K562 (cell line): Measurements from ENCODE around the gene OTOP3. TPM values are rescaled to one million over a fixed set of nuclear protein-coding genes. Genes with fewer than 3 reads are reported as not detected.

Experiments
- ATAC-seq: fragments of 200-7000 bp; cut with Tn5 transposase; 3 replicates; pipeline ENCODE4 v1.9.1; 2020; ENCODE audit warnings: moderate library complexity
- BruUV-seq: library from RNA; stranded (reverse); fragments of 400-500 nt; replicated peaks from 2 replicates; lab custom pipeline; 2021; lab: Mats Ljungman, UMichigan
- CTCF ChIA-PET: fragments of 300-600 bp; formaldehyde crosslinking; extraction: SDS; loops from one replicate; lab custom pipeline; 2021; ENCODE audit warnings: low intra/inter-chr PET ratio; lab: Yijun Ruan, JAX
- POLR2A ChIA-PET: fragments of 300-600, 350-650 bp; sonication (Branson Sonifier 250); formaldehyde crosslinking; extraction: SDS; loops from one replicate; lab custom pipeline; 2021; ENCODE audit warnings: antibody characterized with exemption, inconsistent platforms; lab: Yijun Ruan, JAX
- DNase-seq, 4 experiments: peaks; one replicate each; pipeline versions ENCODE4 v3.0.0 to v3.0.0-alpha.2; 2011 to 2018; ENCODE audit warnings: low spot score in 3 of 4, mixed read lengths in 3 of 4; ENCODE audit errors: extremely low read depth in 1 of 4
- FAIRE-seq: peaks from 2 replicates; lab custom pipeline; 2011; peaks lifted over from hg19 to GRCh38; lab: Jason Lieb, UNC
- H2AFZ ChIP-seq: 2 replicates; pipeline ENCODE4 v1.6.0; 2011; ENCODE audit warnings: low read depth, low read length, control low read depth, inconsistent platforms
- H3K27ac ChIP-seq: fragments of 200-600 bp; 3 replicates; pipeline ENCODE4 v1.8.0; 2011; ENCODE audit warnings: low read depth, mild to moderate bottlenecking, control low read depth, inconsistent platforms, low read length, moderate library complexity, mixed read lengths; ENCODE audit errors: extremely low read depth
- H3K27me3 ChIP-seq, 2 experiments: fragments of 300-600 bp in 1 of 2; 2 replicates in 1 of 2; 3 replicates in 1 of 2; pipeline versions ENCODE4 v1.6.0 to v1.8.0; 2011; ENCODE audit warnings: inconsistent platforms in 2 of 2, low read length in 2 of 2, mild to moderate bottlenecking in 1 of 2, mixed read lengths in 1 of 2, moderate library complexity in 1 of 2; ENCODE audit not compliant: control insufficient read depth in 2 of 2, insufficient read depth in 2 of 2
- H3K36me3 ChIP-seq: fragments of 300-600 bp; 3 replicates; pipeline ENCODE4 v1.8.0; 2011; ENCODE audit warnings: mild to moderate bottlenecking, low read length, inconsistent platforms; ENCODE audit not compliant: control insufficient read depth, insufficient read depth
- H3K4me1 ChIP-seq, 2 experiments: fragments of 200-600 bp in 1 of 2; replicated peaks in 1 of 2; 2 replicates in 1 of 2; 3 replicates in 1 of 2; pipeline versions ENCODE4 v1.5.1 to v1.8.0; 2011; ENCODE audit warnings: inconsistent platforms in 2 of 2, low read length in 2 of 2, mild to moderate bottlenecking in 1 of 2, mixed read lengths in 1 of 2, moderate library complexity in 1 of 2; ENCODE audit not compliant: control insufficient read depth in 2 of 2, insufficient read depth in 2 of 2
- H3K4me2 ChIP-seq: 2 replicates; pipeline ENCODE4 v1.6.1; 2011; ENCODE audit warnings: low read length, control low read depth, inconsistent platforms, mixed read lengths; ENCODE audit not compliant: insufficient read depth
- H3K4me3 ChIP-seq: fragments of 200-600 bp; sonication (generic), shearing (Covaris generic); 2 replicates; pipeline ENCODE4 v1.5.1; 2016; ENCODE audit warnings: control low read depth, inconsistent platforms
- H3K79me2 ChIP-seq: fragments of 200-600 bp; 3 replicates; pipeline ENCODE4 v1.8.0; 2011; ENCODE audit warnings: low read length, inconsistent platforms; ENCODE audit not compliant: control insufficient read depth, insufficient read depth
- H3K9ac ChIP-seq, 2 experiments: 2 replicates each; pipeline versions ENCODE4 v1.6.0 to v1.6.1; 2011; ENCODE audit warnings: low read depth in 2 of 2, low read length in 2 of 2, control low read depth in 1 of 2, inconsistent platforms in 1 of 2, mild to moderate bottlenecking in 1 of 2, mixed read lengths in 1 of 2; ENCODE audit not compliant: insufficient read depth in 1 of 2
- H3K9me1 ChIP-seq: one replicate; pipeline ENCODE4 v1.6.0; 2011; ENCODE audit warnings: inconsistent platforms, mild to moderate bottlenecking, low read length, moderate library complexity; ENCODE audit not compliant: control insufficient read depth, insufficient read depth
- H3K9me3 ChIP-seq: replicated peaks from 2 replicates; pipeline ENCODE4 v1.5.1; 2011; ENCODE audit warnings: low read depth, low read length, inconsistent platforms; ENCODE audit not compliant: control insufficient read depth, insufficient read depth
- H4K20me1 ChIP-seq: replicated peaks from 2 replicates; pipeline ENCODE4 v1.6.1; 2011; ENCODE audit warnings: low read length, inconsistent platforms, mixed read lengths; ENCODE audit not compliant: control insufficient read depth, insufficient read depth
- BCOR ChIP-seq: fragments of 450-650 bp; IDR thresholded peaks from 2 replicates; pipeline ENCODE4 v1.6.1; 2016
- BRD4 ChIP-seq: fragments of 200-600 bp; sonication (generic); IDR thresholded peaks from 2 replicates; pipeline ENCODE4 v1.6.1; 2017; ENCODE audit warnings: inconsistent platforms
- HDAC2 ChIP-seq: fragments of 450-650 bp; IDR thresholded peaks from 2 replicates; pipeline ENCODE4 v1.6.1; 2016; ENCODE audit warnings: mild to moderate bottlenecking
- KDM1A ChIP-seq, 2 experiments: fragments of 450-650 bp; IDR thresholded peaks; 2 replicates each; pipeline ENCODE4 v1.6.1; 2016; ENCODE audit warnings: mild to moderate bottlenecking in 2 of 2
- MAFF ChIP-seq: IDR thresholded peaks from 2 replicates; pipeline ENCODE4 v1.6.1; 2012; ENCODE audit warnings: low read length, improper control_type of control experiment
- RBM25 ChIP-seq: fragments of 200-400 bp; formaldehyde crosslinking; IDR thresholded peaks from 2 replicates; pipeline ENCODE4 v1.6.1; 2018; ENCODE audit warnings: low read length, low read depth, moderate library complexity; ENCODE audit not compliant: severe bottlenecking
- SMARCA5 ChIP-seq: fragments of 450-650 bp; IDR thresholded peaks from 2 replicates; pipeline ENCODE4 v1.6.1; 2016
- ZFP36 ChIP-seq: fragments of 150-350 bp; IDR thresholded peaks from 2 replicates; pipeline ENCODE4 v1.6.1; 2018; ENCODE audit warnings: low read length, low read depth; ENCODE audit not compliant: partially characterized antibody
- ZKSCAN1 ChIP-seq: fragments of 150-350 bp; IDR thresholded peaks from 2 replicates; pipeline ENCODE4 v1.6.1; 2016; ENCODE audit warnings: low read depth, low read length
- ZNF695 ChIP-seq: fragments of 450-650 bp; formaldehyde crosslinking; IDR thresholded peaks from 2 replicates; pipeline ENCODE4 v1.4.0; 2020; ENCODE audit warnings: mild to moderate bottlenecking, moderate library complexity
- WGBS: fragments of 100-300 bp; shearing (Covaris generic); methylation state at CpG from one replicate; pipeline ENCODE4 v1.1.6; 2016; ENCODE audit warnings: low coverage, mixed read lengths; ENCODE audit not compliant: insufficient coverage; ENCODE audit errors: missing lambda C conversion rate; 5-methylcytosine and 5-hydroxymethylcytosine counted together
- in situ Hi-C: fragments of 300-500 bp; cut with MboI; formaldehyde crosslinking; loops from 4 replicates; pipeline ENCODE4 v1.15.0; 2018; ENCODE audit warnings: inconsistent platforms, mixed read lengths
- intact Hi-C: fragments of 100-400 bp; cut with micrococcal nuclease; formaldehyde crosslinking; loops from 2 replicates; pipeline ENCODE4 v1.14.2; 2022
- polyA plus RNA-seq, 8 experiments: library from polyadenylated mRNA; depleted of rRNA in 4 of 8; stranded (reverse) in 5 of 8; unstranded in 3 of 8; fragments of >200 nt; fragmentation: Nextera tagmentation in 2 of 8; fragmentation: Illumina TruSeq in 1 of 8; extraction: Ambion mirVana in 2 of 8; extraction: Trizol in 1 of 8; gene quantifications; 2 replicates each; pipeline versions ENCODE4 v1.2.1 to v1.2.3, GENCODE V29; 2011 to 2014; ENCODE audit warnings: inconsistent platforms in 1 of 8, missing spikeins in 1 of 8
- total RNA-seq, 7 experiments: library from RNA; depleted of rRNA in 6 of 7; stranded (reverse); fragments of >200 nt in 6 of 7; fragmentation: Illumina TruSeq in 2 of 7; extraction: Trizol in 2 of 7; gene quantifications; 2 replicates each; pipeline versions ENCODE4 v1.2.1 to v1.2.3, GENCODE V29; 2011 to 2021; ENCODE audit warnings: low replicate concordance in 1 of 7

OTOP3 gene
- total and polyA plus RNA-seq, 9 of the 15 experiments (the other 6 are each of a cell fraction or from before 2014, with no cell fraction given) = not detected

GRCh38 chr17:74898376-74898946 is 37.2 kb upstream of the OTOP3 start:
- Histone ChIP-seq H3K9me3 (no peaks in the 10 kb centered on the region), H3K79me2 (no peaks in the 10 kb centered on the region), H3K4me2 (no peak overlapping the region), H3K4me1 (peaks cover 0 to 9% of the 10 kb centered on the region in 2 experiments; a peak in 2 of 5 replicates), H3K4me3 (no peak overlapping the region), H3K27ac (no peak overlapping the region), H4K20me1 (peaks cover 11% of the 10 kb centered on the region; the same call in 1 of the 2 replicates), H3K9ac (peak overlapping the region in 1 of 2 experiments; percentile 13; a peak in 2 of 4 replicates), H3K9me1 (no peaks in the 10 kb centered on the region), H3K36me3 (no peaks in the 10 kb centered on the region), H2AFZ (no peak overlapping the region), H3K27me3 (peaks cover 32 to 76% of the 10 kb centered on the region in 2 experiments; a peak in 4 of 5 replicates)
- peak; percentile 75 for TF ChIP-seq ZFP36
- TF ChIP-seq SMARCA5 = peak; percentile 69; the same call in 1 of the 2 replicates
- TF ChIP-seq ZKSCAN1 = no peak
- no peak for TF ChIP-seq BRD4
- peak; percentile 49 to 69; a peak in 3 of 4 replicates for TF ChIP-seq KDM1A (IDR thresholded peaks at IDR 0.05)
- TF ChIP-seq BCOR = peak; percentile 90
- TF ChIP-seq MAFF = no peak
- TF ChIP-seq ZNF695 (CRISPR knock-in tag) = no peak
- TF ChIP-seq RBM25 = peak; percentile 83
- peak; percentile 23; the same call in 1 of the 2 replicates for TF ChIP-seq HDAC2
- ChIA-PET POLR2A (interaction anchor here (0.6 kb wide), 1 partner anchor 12 kb away, joined by 3 read pairs; no protein-coding TSS in a partner anchor), CTCF (no interaction called here)
- no peak for FAIRE-seq
- 6% methylated on average over 11 of the region's 11 CpGs for WGBS
- no TSS peak for BruUV-seq
- in situ Hi-C loops (no loop called here), intact Hi-C loops (no loop called here)
- DNase-seq = no peak
- ATAC-seq = no peak
